Trophoblast cell (in vitro differentiated cells and primary cell): ENCODE data around the gene VPS11.

ENCODE experiments used
- DNase-seq, 2 donors: peaks; one replicate each; pipeline ENCODE4 v3.0.0-alpha.2; 2016
- H2AFZ ChIP-seq: 2 replicates; pipeline ENCODE4 v1.6.1; 2013; ENCODE audit warnings: low read length, moderate library complexity, mild to moderate bottlenecking; ENCODE audit not compliant: insufficient read depth, poor library complexity
- H2AK5ac ChIP-seq: 2 replicates; pipeline ENCODE4 v1.6.1; 2013; ENCODE audit warnings: mild to moderate bottlenecking, low read length
- H2BK120ac ChIP-seq: 2 replicates; pipeline ENCODE4 v1.6.1; 2013; ENCODE audit warnings: low read length, mild to moderate bottlenecking, moderate library complexity; ENCODE audit not compliant: insufficient read depth, poor library complexity
- H2BK12ac ChIP-seq: 2 replicates; pipeline ENCODE4 v1.6.1; 2013; ENCODE audit warnings: mild to moderate bottlenecking, low read length, moderate library complexity
- H2BK5ac ChIP-seq: 2 replicates; pipeline ENCODE4 v1.6.1; 2013; ENCODE audit warnings: low read length, low read depth, moderate library complexity, mild to moderate bottlenecking; ENCODE audit not compliant: poor library complexity
- H3K14ac ChIP-seq: 2 replicates; pipeline ENCODE4 v1.6.1; 2013; ENCODE audit warnings: mild to moderate bottlenecking, low read length
- H3K18ac ChIP-seq: 2 replicates; pipeline ENCODE4 v1.6.1; 2013; ENCODE audit warnings: mild to moderate bottlenecking, low read length
- H3K23ac ChIP-seq: 2 replicates; pipeline ENCODE4 v1.6.1; 2013; ENCODE audit warnings: low read length
- H3K27ac ChIP-seq: 2 replicates; pipeline ENCODE4 v1.5.1; 2013; ENCODE audit warnings: low read depth, mild to moderate bottlenecking, inconsistent platforms, low read length, moderate library complexity
- H3K27me3 ChIP-seq: 2 replicates; pipeline ENCODE4 v1.6.1; 2013; ENCODE audit warnings: inconsistent platforms, mild to moderate bottlenecking, low read length, moderate library complexity; ENCODE audit not compliant: insufficient read depth
- H3K36me3 ChIP-seq, 2 experiments: 1 replicate in 1 of 2; 2 replicates in 1 of 2; pipeline ENCODE4 v1.6.1; 2013; ENCODE audit warnings: low read length in 2 of 2, mild to moderate bottlenecking in 2 of 2, moderate library complexity in 1 of 2; ENCODE audit not compliant: insufficient read depth in 2 of 2, control insufficient read depth in 1 of 2
- H3K4ac ChIP-seq: 2 replicates; pipeline ENCODE4 v1.6.1; 2013; ENCODE audit warnings: low read depth, mild to moderate bottlenecking, low read length, moderate library complexity
- H3K4me1 ChIP-seq, 2 experiments: 1 replicate in 1 of 2; 2 replicates in 1 of 2; pipeline ENCODE4 v1.6.1; 2013; ENCODE audit warnings: low read length in 2 of 2, mild to moderate bottlenecking in 2 of 2, moderate library complexity in 1 of 2; ENCODE audit not compliant: insufficient read depth in 2 of 2, control insufficient read depth in 1 of 2
- H3K4me2 ChIP-seq: 2 replicates; pipeline ENCODE4 v1.6.1; 2013; ENCODE audit warnings: inconsistent platforms, mild to moderate bottlenecking, low read length, moderate library complexity
- H3K4me3 ChIP-seq: 2 replicates; pipeline ENCODE4 v1.5.1; 2013; ENCODE audit warnings: mild to moderate bottlenecking, low read depth, low read length, inconsistent platforms
- H3K79me1 ChIP-seq: one replicate; pipeline ENCODE4 v1.6.1; 2013; ENCODE audit warnings: low read length
- H3K79me2 ChIP-seq: 2 replicates; pipeline ENCODE4 v1.6.1; 2013; ENCODE audit warnings: low read length, mild to moderate bottlenecking; ENCODE audit not compliant: control insufficient read depth, insufficient read depth, poor library complexity
- H3K9ac ChIP-seq: 2 replicates; pipeline ENCODE4 v1.6.1; 2013; ENCODE audit warnings: mild to moderate bottlenecking, low read length
- H3K9me3 ChIP-seq: 2 replicates; pipeline ENCODE4 v1.6.1; 2013; ENCODE audit warnings: low read depth, mild to moderate bottlenecking, control low read depth, inconsistent platforms, low read length; ENCODE audit not compliant: insufficient read depth
- H4K12ac ChIP-seq: 2 replicates; pipeline ENCODE4 v1.6.1; 2013; ENCODE audit warnings: low read depth, mild to moderate bottlenecking, low read length, moderate library complexity
- H4K8ac ChIP-seq: 2 replicates; pipeline ENCODE4 v1.6.1; 2013; ENCODE audit warnings: low read depth, mild to moderate bottlenecking, low read length, moderate library complexity
- H4K91ac ChIP-seq: one replicate; pipeline ENCODE4 v1.6.1; 2013; ENCODE audit warnings: low read depth, mild to moderate bottlenecking, low read length, moderate library complexity
- WGBS: extraction: QIAGEN DNeasy Blood & Tissue Kit; methylation state at CpG from one replicate; pipeline ENCODE4 v1.1.7; 2013; ENCODE audit warnings: missing lambda C conversion rate; ENCODE audit not compliant: insufficient read length, insufficient coverage; ENCODE audit errors: extremely low coverage; 5-methylcytosine and 5-hydroxymethylcytosine counted together

VPS11 gene

GRCh38 chr11:119046489-119046888 lies 21.1 kb upstream of the VPS11 start:
- Histone ChIP-seq H3K4me2 (no peak overlapping the region), H4K91ac (no peak overlapping the region), H2AK5ac (no peak overlapping the region), H3K14ac (no peak overlapping the region), H4K12ac (no peak overlapping the region), H4K8ac (no peak overlapping the region), H3K18ac (no peak overlapping the region), H3K79me1 (no peaks in the 10 kb centered on the region), H2AFZ (no peak overlapping the region), H3K4me3 (no peak overlapping the region), H3K27ac (no peak overlapping the region), H2BK120ac (no peak overlapping the region), H3K9me3 (peaks cover 1% of the 10 kb centered on the region), H3K23ac (no peak overlapping the region), H3K27me3 (no peaks in the 10 kb centered on the region), H3K9ac (no peak overlapping the region), H2BK5ac (no peak overlapping the region), H3K36me3 (peaks cover 59 to 64% of the 10 kb centered on the region in 2 experiments), H3K4ac (no peak overlapping the region), H2BK12ac (no peak overlapping the region), H3K79me2 (no peaks in the 10 kb centered on the region), H3K4me1 (no peaks in the 10 kb centered on the region)
- no CpG with 5 or more reads among the region's 6 CpGs for WGBS
- no peak for DNase-seq

GRCh38 chr11:119047205-119047604 lies 20.4 kb upstream of the VPS11 start:
- no peak overlapping the region for H2BK120ac ChIP-seq
- H3K27me3 ChIP-seq: no peaks in the 10 kb centered on the region
- no peak overlapping the region for H2AFZ ChIP-seq
- H4K12ac ChIP-seq: no peak overlapping the region
- peaks cover 66 to 71% of the 10 kb centered on the region in 2 experiments for H3K36me3 ChIP-seq
- no peak overlapping the region for H3K9ac ChIP-seq
- no peak for DNase-seq
- no peak overlapping the region for H3K18ac ChIP-seq
- H2AK5ac ChIP-seq: no peak overlapping the region
- H3K4me3 ChIP-seq: no peak overlapping the region
- H3K79me1 ChIP-seq: no peaks in the 10 kb centered on the region
- H3K4ac ChIP-seq: no peak overlapping the region
- H4K8ac ChIP-seq: no peak overlapping the region
- no peak overlapping the region for H3K27ac ChIP-seq
- H3K14ac ChIP-seq: no peak overlapping the region
- no peaks in the 10 kb centered on the region for H3K4me1 ChIP-seq
- H2BK12ac ChIP-seq: no peak overlapping the region
- H4K91ac ChIP-seq: no peak overlapping the region
- no CpG with 5 or more reads among the region's 6 CpGs for WGBS
- H3K9me3 ChIP-seq: peaks cover 1% of the 10 kb centered on the region
- H2BK5ac ChIP-seq: no peak overlapping the region
- no peak overlapping the region for H3K23ac ChIP-seq
- H3K4me2 ChIP-seq: no peak overlapping the region
- H3K79me2 ChIP-seq: no peaks in the 10 kb centered on the region

GRCh38 chr11:119048644-119049043 lies 19.0 kb upstream of the VPS11 start:
- no peak for DNase-seq
- Histone ChIP-seq H2BK5ac (no peak overlapping the region), H3K23ac (no peak overlapping the region), H3K27ac (no peak overlapping the region), H4K91ac (no peak overlapping the region), H3K4ac (no peak overlapping the region), H3K79me1 (no peaks in the 10 kb centered on the region), H2BK12ac (no peak overlapping the region), H3K4me3 (no peak overlapping the region), H2BK120ac (no peak overlapping the region), H3K9ac (no peak overlapping the region), H3K9me3 (peaks cover 1% of the 10 kb centered on the region), H3K79me2 (no peaks in the 10 kb centered on the region), H3K4me2 (no peak overlapping the region), H4K8ac (no peak overlapping the region), H3K27me3 (no peaks in the 10 kb centered on the region), H3K18ac (no peak overlapping the region), H2AFZ (no peak overlapping the region), H3K14ac (no peak overlapping the region), H4K12ac (no peak overlapping the region), H3K4me1 (no peaks in the 10 kb centered on the region), H3K36me3 (peaks cover 72 to 84% of the 10 kb centered on the region in 2 experiments), H2AK5ac (no peak overlapping the region)
- no CpG with 5 or more reads among the region's 9 CpGs for WGBS

GRCh38 chr11:119049081-119049480 lies 18.5 kb upstream of the VPS11 start:
- Histone ChIP-seq H3K23ac (no peak overlapping the region), H3K4me2 (no peak overlapping the region), H3K9ac (no peak overlapping the region)

More at GRCh38 chr11:119049081-119049480, 18.5 kb upstream of the VPS11 start:
- Histone ChIP-seq H3K4me3 (no peak overlapping the region), H3K36me3 (peaks cover 76 to 88% of the 10 kb centered on the region in 2 experiments), H4K12ac (no peak overlapping the region), H3K14ac (no peak overlapping the region), H3K18ac (no peak overlapping the region), H4K8ac (no peak overlapping the region), H2BK120ac (no peak overlapping the region), H2AFZ (no peak overlapping the region), H3K27me3 (no peaks in the 10 kb centered on the region), H3K27ac (no peak overlapping the region), H3K79me1 (no peaks in the 10 kb centered on the region), H3K9me3 (peaks cover 1% of the 10 kb centered on the region), H4K91ac (no peak overlapping the region), H3K79me2 (no peaks in the 10 kb centered on the region), H3K4me1 (no peaks in the 10 kb centered on the region), H2BK5ac (no peak overlapping the region), H2AK5ac (no peak overlapping the region), H3K4ac (no peak overlapping the region), H2BK12ac (no peak overlapping the region)
- WGBS: no CpG with 5 or more reads among the region's 7 CpGs
- DNase-seq: no peak
